Neural cell (in vitro differentiated cells): ENCODE data around the gene HPDL.

Source experiments
- EZH2 ChIP-seq: fragments of 200-600, 300-800 bp; shearing (Covaris generic), sonication (generic); IDR thresholded peaks from 2 replicates; pipeline ENCODE4 v1.6.1; 2014; ENCODE audit warnings: antibody characterized with exemption, low read length, borderline replicate concordance, mild to moderate bottlenecking; ENCODE audit not compliant: insufficient read depth, poor library complexity, severe bottlenecking
- POLR2AphosphoS5 ChIP-seq: IDR thresholded peaks from 2 replicates; pipeline ENCODE4 v1.6.1; 2012
- RAD21 ChIP-seq: fragments of 450-650 bp; conservative IDR thresholded peaks from 2 replicates; pipeline ENCODE4 v1.6.1; 2014; ENCODE audit warnings: antibody characterized with exemption, mild to moderate bottlenecking, moderate library complexity
- TF ChIP-seq, protein P1 (sequence below): fragments of 450-650 bp; IDR thresholded peaks from 2 replicates; pipeline ENCODE4 v1.5.1; 2014; ENCODE audit warnings: antibody characterized with exemption, mild to moderate bottlenecking, moderate library complexity; ENCODE audit not compliant: poor library complexity, severe bottlenecking

- TF ChIP-seq, protein P1, sequence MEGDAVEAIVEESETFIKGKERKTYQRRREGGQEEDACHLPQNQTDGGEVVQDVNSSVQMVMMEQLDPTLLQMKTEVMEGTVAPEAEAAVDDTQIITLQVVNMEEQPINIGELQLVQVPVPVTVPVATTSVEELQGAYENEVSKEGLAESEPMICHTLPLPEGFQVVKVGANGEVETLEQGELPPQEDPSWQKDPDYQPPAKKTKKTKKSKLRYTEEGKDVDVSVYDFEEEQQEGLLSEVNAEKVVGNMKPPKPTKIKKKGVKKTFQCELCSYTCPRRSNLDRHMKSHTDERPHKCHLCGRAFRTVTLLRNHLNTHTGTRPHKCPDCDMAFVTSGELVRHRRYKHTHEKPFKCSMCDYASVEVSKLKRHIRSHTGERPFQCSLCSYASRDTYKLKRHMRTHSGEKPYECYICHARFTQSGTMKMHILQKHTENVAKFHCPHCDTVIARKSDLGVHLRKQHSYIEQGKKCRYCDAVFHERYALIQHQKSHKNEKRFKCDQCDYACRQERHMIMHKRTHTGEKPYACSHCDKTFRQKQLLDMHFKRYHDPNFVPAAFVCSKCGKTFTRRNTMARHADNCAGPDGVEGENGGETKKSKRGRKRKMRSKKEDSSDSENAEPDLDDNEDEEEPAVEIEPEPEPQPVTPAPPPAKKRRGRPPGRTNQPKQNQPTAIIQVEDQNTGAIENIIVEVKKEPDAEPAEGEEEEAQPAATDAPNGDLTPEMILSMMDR, result no peak
- TF ChIP-seq EZH2, result no peak
- no peak for TF ChIP-seq POLR2AphosphoS5
- no peak for TF ChIP-seq RAD21
These were observed 12.4 kb upstream of the HPDL start for GRCh38 chr1:45314266-45314665.
